ENCODE data around the gene TIFAB.

TIFAB gene

GRCh38 chr5:135444360-135444759, 7.8 kb downstream of the TIFAB start:
- no peak for DNase-seq (ENCODE audit: low read depth in 3 of 3, low spot score in 1 of 3)

- no peak for DNase-seq (ENCODE audit: low read depth in 3 of 3, low spot score in 1 of 3)
These were observed 8.8 kb downstream of the TIFAB start for GRCh38 chr5:135443161-135443960.

GRCh38 chr5:135442431-135443160, 9.6 kb downstream of the TIFAB start:
- no peak for DNase-seq (ENCODE audit: low read depth in 3 of 3, low spot score in 1 of 3)

- no peak for DNase-seq (ENCODE audit: low read depth in 3 of 3, low spot score in 1 of 3)
These were observed 10.2 kb downstream of the TIFAB start for GRCh38 chr5:135441919-135442318.

GRCh38 chr5:135441350-135441831, 10.8 kb downstream of the TIFAB start:
- no peak for DNase-seq (ENCODE audit: low read depth in 3 of 3, low spot score in 1 of 3)

- DNase-seq (ENCODE audit: low read depth in 3 of 3, low spot score in 1 of 3) = no peak
These were observed 11.2 kb downstream of the TIFAB start for GRCh38 chr5:135440916-135441315.

GRCh38 chr5:135439231-135440205, 12.6 kb downstream of the TIFAB start:
- DNase-seq (ENCODE audit: low read depth in 3 of 3, low spot score in 1 of 3) = no peak

GRCh38 chr5:135438636-135439221, 13.4 kb downstream of the TIFAB start:
- no peak for DNase-seq (ENCODE audit: low read depth in 3 of 3, low spot score in 1 of 3)

GRCh38 chr5:135437796-135438560, 14.2 kb downstream of the TIFAB start:
- DNase-seq (ENCODE audit: low read depth in 3 of 3, low spot score in 1 of 3) = no peak

- DNase-seq (ENCODE audit: low read depth in 3 of 3, low spot score in 1 of 3) = no peak
These were observed 14.7 kb downstream of the TIFAB start for GRCh38 chr5:135437422-135437795.

GRCh38 chr5:135436951-135437418, 15.2 kb downstream of the TIFAB start:
- DNase-seq (ENCODE audit: low read depth in 3 of 3, low spot score in 1 of 3) = no peak

- DNase-seq (ENCODE audit: low read depth in 3 of 3, low spot score in 1 of 3) = no peak
These were observed 16.5 kb downstream of the TIFAB start for GRCh38 chr5:135435467-135436330.

- DNase-seq (ENCODE audit: low read depth in 3 of 3, low spot score in 1 of 3) = no peak
These were observed 17.3 kb downstream of the TIFAB start for GRCh38 chr5:135434591-135435466.

GRCh38 chr5:135433681-135434426, 18.3 kb downstream of the TIFAB start:
- no peak for DNase-seq (ENCODE audit: low read depth in 3 of 3, low spot score in 1 of 3)

- no peak for DNase-seq (ENCODE audit: low read depth in 3 of 3, low spot score in 1 of 3)
These were observed 20.0 kb downstream of the TIFAB start for GRCh38 chr5:135432113-135432512.

GRCh38 chr5:135430135-135430437, 22.1 kb downstream of the TIFAB start:
- no peak for DNase-seq (ENCODE audit: low read depth in 3 of 3, low spot score in 1 of 3)

GRCh38 chr5:135429301-135430134, 22.6 kb downstream of the TIFAB start:
- DNase-seq (ENCODE audit: low read depth in 3 of 3, low spot score in 1 of 3) = no peak

Data from stimulated activated CD4-positive, alpha-beta T cell treated with anti-CD3 and anti-CD28 coated beads, TNF-alpha, amount 100 ng/mL, for 1 hour (primary cell).